Activated naive CD8-positive, alpha-beta T cell treated with anti-CD3 and anti-CD28 coated beads, Interleukin-2, amount 50 U/mL, for 24 hours (primary cell): ENCODE results near the gene MED9.

Experiments used
- ATAC-seq: fragments of 150-1000 bp; cut with Tn5 transposase; one replicate; pipeline ENCODE4 v1.10.0; 2021
- DNase-seq: peaks from one replicate; pipeline ENCODE4 v3.0.0; 2021
- H3K27ac Mint-ChIP-seq: one replicate; pipeline ENCODE4 v1.8.0; 2021; ENCODE audit warnings: mild to moderate bottlenecking, mixed read lengths
- H3K27me3 Mint-ChIP-seq: one replicate; pipeline ENCODE4 v1.8.0; 2021; ENCODE audit warnings: mixed read lengths
- H3K36me3 Mint-ChIP-seq: one replicate; pipeline ENCODE4 v1.8.0; 2021; ENCODE audit warnings: low read depth, mixed read lengths
- H3K4me1 Mint-ChIP-seq: one replicate; pipeline ENCODE4 v1.8.0; 2021; ENCODE audit warnings: mixed read lengths
- H3K4me3 Mint-ChIP-seq: one replicate; pipeline ENCODE4 v1.8.0; 2021; ENCODE audit warnings: mild to moderate bottlenecking, moderate library complexity, mixed read lengths
- H3K9me3 Mint-ChIP-seq: one replicate; pipeline ENCODE4 v1.8.0; 2021; ENCODE audit warnings: mixed read lengths

MED9 gene

DNA sequence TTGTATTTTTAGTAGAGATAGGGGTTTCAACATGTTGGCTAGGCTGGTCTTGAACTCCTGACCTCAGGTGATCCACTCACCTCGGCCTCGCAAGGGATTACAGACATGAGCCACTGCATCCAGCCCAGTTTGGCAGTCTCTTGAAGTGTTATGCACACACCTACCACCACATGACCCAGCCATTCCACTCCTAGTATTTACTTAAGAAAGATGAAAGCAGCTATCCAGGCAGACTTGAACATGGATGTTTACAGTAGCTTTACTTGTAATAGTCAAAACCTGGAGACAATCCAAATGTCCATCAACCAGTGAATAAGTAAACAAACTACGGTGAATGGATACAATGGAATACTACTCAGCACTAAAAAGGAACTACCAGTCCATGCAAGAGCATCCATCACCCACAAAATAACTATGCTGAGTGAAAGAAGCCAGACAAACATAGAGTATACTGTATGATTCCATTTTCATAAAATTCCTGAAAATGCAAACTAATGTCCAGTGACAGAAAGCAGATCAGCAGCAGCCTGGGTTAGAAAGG, 57.2 kb downstream of the MED9 start:
- DNase-seq (no peak), ATAC-seq (no peak)
- Mint-ChIP-seq H3K4me3 (no peak overlapping the region), H3K27me3 (no peaks in the 10 kb centered on the region), H3K9me3 (no peaks in the 10 kb centered on the region), H3K4me1 (no peaks in the 10 kb centered on the region), H3K27ac (no peak overlapping the region), H3K36me3 (no peaks in the 10 kb centered on the region)

DNA sequence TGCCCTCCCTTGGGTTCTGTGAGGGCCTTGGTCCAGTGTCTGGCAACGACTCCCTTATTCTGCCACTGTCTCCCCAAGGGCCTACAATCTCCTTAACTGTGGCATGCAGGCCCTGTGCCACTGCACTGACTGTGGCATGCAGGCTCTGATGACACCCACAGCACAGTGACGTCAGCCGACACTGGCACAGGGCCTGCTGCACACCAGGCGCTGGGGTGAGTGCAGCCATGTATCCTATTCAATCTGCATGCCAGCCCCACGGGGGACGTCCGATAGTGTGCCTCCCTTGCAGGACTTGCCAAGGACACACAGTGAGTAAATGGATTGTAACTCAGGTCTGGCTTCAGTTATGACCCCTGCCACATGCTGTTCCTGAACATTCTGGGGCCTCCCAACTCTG, 59.2 kb downstream of the MED9 start:
- Mint-ChIP-seq H3K4me1 (no peaks in the 10 kb centered on the region), H3K9me3 (no peaks in the 10 kb centered on the region), H3K36me3 (no peaks in the 10 kb centered on the region), H3K4me3 (no peak overlapping the region), H3K27ac (no peak overlapping the region), H3K27me3 (no peaks in the 10 kb centered on the region)
- ATAC-seq, result no peak
- DNase-seq, result no peak

DNA sequence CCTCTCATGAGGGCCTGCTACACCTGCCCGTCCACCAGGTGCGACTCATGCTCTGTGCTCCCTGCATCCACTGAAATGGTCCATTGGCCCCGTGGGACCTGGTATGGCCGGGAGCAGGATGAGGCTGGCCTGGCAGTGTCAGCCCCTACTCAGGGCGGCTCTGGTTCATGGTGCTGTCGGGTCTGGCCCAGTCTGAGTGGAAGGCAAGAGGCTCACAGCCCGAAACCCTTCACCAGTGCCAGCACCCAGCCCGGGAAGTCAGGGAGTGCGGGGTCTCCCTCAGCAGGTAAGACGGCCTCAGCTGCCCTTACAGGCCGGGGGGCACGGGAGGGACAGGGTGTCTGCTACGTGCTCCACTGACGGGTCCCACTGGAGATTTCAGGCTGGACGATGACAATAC, 59.9 kb downstream of the MED9 start:
- H3K27me3 Mint-ChIP-seq, result no peaks in the 10 kb centered on the region
- no peaks in the 10 kb centered on the region for H3K9me3 Mint-ChIP-seq
- H3K4me3 Mint-ChIP-seq, result no peak overlapping the region
- DNase-seq (no peak), ATAC-seq (no peak)
- H3K4me1 Mint-ChIP-seq, result no peaks in the 10 kb centered on the region
- H3K36me3 Mint-ChIP-seq, result no peaks in the 10 kb centered on the region
- no peak overlapping the region for H3K27ac Mint-ChIP-seq

DNA sequence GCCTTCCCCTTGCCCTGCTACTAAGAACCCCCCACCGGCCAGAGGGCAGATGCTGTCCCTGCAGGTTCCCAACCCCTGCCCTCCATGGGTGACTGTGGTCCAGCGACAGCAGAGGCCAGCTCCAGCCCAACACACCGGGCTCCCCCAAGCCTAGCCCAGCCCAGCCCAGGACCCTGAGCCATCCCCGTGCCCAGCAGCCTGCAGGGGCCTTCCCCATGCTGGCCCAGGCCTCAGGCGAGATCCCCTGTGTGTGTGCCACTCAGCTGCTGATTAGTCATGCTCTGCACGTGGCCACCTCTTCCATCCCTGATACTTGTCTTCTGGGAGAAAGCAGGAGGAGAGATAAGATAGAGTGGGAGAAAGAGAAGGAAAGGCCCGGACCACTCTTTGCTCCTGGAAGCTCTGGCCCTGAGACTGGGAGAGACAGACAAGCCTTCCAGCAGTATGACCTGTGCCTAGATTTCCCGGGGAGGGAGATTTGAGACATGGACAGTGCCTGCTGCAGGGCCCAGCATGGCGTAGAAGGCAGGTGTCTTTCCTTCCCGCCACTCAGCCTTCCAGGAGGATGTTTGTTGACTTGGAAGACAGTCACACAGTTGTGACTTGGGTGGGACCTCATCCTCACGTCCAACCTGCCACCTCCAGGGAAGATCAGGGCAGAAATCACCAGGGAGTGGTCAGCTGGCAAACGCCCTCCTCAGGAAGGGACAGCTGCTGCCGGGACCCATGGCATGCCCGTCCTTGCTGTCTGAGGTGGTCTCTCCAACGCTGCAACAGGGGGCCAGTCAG, 60.7 kb downstream of the MED9 start:
- no peak for ATAC-seq
- H3K9me3 Mint-ChIP-seq, result no peaks in the 10 kb centered on the region
- H3K36me3 Mint-ChIP-seq, result no peaks in the 10 kb centered on the region

DNA sequence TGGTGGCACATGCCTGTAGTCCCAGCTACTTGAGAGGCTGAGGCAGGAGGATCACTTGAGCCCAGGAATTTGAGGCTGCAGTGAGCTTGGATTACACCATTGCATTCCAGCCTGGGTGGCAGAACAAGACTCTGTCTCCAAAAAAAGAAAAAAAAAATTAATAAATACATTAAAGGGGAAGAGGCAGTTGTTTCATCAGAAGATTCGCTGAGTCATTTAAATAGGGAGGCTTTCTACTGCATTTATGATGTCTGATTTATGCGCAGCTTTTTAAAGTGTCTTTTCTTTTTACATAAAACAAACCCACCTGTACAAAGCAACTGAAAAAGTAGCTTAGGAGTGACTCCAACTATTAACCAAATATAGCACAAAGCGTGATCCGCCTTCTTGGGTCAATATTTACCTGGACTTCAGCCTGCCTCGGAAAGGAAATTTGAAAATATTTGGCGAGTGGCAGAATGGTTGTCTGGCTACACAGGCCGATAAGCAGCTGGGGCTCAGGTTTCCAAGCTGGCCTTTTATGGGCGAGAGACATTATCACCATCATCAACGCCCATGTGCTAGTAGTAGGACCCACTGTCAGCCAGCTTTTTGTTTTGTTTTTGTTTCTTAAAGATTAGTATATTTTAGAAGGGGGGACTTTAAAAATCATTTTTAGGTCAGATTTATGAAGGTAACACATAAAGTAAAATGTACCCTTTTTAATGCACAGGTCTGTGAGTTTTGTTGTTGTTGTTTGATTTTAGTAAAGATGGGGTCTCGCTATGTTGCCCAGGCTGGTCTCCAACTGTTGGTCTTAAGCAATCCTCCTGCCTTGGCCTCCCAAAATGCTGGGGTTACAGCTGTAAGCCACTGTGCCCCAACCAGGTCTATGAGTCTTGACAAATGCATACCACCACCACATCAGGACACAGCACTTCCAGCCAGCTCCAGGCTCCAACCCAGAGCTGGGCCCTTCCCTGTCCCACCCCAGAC, 61.9 kb downstream of the MED9 start:
- Mint-ChIP-seq H3K9me3 (no peaks in the 10 kb centered on the region), H3K4me1 (no peaks in the 10 kb centered on the region), H3K27me3 (no peaks in the 10 kb centered on the region), H3K27ac (no peak overlapping the region), H3K36me3 (no peaks in the 10 kb centered on the region), H3K4me3 (no peak overlapping the region)
- no peak for DNase-seq
- ATAC-seq, result no peak

More for the DNA sequence above, 60.7 kb downstream of the MED9 start:
- no peaks in the 10 kb centered on the region for H3K4me1 Mint-ChIP-seq
- no peak overlapping the region for H3K4me3 Mint-ChIP-seq
- no peaks in the 10 kb centered on the region for H3K27me3 Mint-ChIP-seq
- H3K27ac Mint-ChIP-seq, result no peak overlapping the region
- DNase-seq, result no peak

DNA sequence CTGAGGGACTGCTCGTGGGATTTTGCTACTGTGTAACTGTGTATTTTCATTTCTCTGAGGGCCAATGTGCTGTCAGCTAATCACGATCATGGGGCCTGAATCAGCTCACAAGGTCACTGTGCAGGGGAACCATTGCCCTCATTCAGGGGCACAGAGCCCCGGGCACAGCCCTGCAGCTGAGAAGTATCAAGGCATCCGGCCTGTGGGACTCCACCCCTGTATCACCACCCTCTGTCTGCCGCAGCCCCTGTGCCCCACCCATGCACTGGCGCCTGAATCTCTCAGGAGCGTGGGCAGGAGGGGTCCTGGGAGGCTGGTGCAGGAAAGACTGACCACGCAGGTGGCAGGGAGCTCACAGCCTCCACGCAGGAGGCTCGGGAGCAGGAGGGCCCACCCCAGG, 62.8 kb downstream of the MED9 start:
- no peak overlapping the region for H3K4me3 Mint-ChIP-seq
- H3K9me3 Mint-ChIP-seq, result no peaks in the 10 kb centered on the region
- H3K27ac Mint-ChIP-seq, result no peak overlapping the region
- H3K36me3 Mint-ChIP-seq, result no peaks in the 10 kb centered on the region
- H3K4me1 Mint-ChIP-seq, result no peaks in the 10 kb centered on the region
- ATAC-seq (no peak), DNase-seq (no peak)
- H3K27me3 Mint-ChIP-seq, result no peaks in the 10 kb centered on the region

DNA sequence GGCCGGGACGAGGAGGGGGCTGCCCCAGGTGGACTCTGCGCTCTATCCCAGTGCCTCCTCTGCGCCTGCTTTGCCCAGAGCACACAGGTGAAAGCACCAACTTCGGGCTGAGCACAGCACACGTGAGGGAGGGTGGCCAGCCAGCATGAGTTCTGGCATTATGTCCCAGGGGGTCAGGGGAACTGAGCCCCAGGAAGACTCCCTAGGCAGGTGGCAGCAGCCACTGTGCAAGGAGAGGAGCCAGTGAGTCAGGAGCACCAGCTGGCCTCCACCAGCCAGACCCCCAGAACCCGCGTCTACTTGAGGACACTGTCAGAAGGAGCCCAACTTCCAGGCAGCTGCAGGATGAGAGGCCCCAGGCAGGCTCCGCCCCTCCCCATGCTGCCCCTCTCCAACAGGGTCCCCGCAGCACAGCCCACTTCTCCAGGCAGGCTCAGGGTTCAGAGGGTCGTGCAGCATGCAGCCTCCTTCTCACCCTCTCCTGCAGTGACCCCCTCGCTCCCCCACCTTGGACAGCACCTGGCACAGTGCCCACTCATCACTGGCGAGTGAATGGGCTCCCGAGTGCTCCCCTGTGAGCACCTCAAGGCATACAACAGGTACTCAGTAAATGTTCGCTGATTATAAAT, 63.6 kb downstream of the MED9 start:
- DNase-seq (no peak), ATAC-seq (no peak)
- H3K9me3 Mint-ChIP-seq, result no peaks in the 10 kb centered on the region
- no peak overlapping the region for H3K27ac Mint-ChIP-seq
- H3K36me3 Mint-ChIP-seq, result no peaks in the 10 kb centered on the region
- H3K4me1 Mint-ChIP-seq, result no peaks in the 10 kb centered on the region
- no peaks in the 10 kb centered on the region for H3K27me3 Mint-ChIP-seq
- H3K4me3 Mint-ChIP-seq, result no peak overlapping the region

DNA sequence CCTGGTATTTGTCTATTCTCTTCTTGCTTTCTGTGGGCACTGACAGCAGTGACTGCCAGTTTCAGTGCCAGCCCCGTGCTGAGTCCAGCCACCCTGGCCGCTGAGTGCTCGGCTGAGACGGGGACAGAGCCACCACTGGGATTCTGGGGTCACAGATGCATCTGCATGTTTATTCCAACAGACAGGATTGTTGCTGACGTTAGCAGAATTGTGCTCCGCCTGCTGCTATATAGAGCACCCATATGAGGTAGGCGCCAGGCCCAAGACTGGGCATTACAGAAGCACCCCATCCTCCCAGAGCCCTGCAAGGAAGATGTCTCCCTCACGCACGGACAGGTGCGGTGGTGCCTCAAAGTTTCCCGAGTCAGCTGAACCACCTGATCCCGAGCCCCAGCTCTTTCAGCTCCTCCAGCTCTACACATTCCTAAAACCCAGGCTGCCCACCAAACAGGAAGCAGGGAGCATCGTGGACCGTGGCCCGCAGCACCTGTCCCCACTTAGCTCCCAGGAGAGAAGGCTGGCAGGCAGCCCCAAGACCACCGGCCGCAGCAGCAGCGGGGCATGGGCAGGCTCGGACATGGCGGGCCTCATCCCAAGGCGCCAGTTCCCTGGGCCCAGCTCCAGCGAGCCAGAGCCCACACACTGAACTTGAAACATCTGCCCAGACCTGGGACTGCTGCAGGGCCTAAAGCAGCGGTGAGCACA, 64.3 kb downstream of the MED9 start:
- ATAC-seq, result no peak
- H3K36me3 Mint-ChIP-seq, result no peaks in the 10 kb centered on the region
- H3K4me1 Mint-ChIP-seq, result no peaks in the 10 kb centered on the region
- H3K9me3 Mint-ChIP-seq, result no peaks in the 10 kb centered on the region
- H3K27ac Mint-ChIP-seq, result no peak overlapping the region
- DNase-seq, result no peak
- no peaks in the 10 kb centered on the region for H3K27me3 Mint-ChIP-seq
- no peak overlapping the region for H3K4me3 Mint-ChIP-seq

DNA sequence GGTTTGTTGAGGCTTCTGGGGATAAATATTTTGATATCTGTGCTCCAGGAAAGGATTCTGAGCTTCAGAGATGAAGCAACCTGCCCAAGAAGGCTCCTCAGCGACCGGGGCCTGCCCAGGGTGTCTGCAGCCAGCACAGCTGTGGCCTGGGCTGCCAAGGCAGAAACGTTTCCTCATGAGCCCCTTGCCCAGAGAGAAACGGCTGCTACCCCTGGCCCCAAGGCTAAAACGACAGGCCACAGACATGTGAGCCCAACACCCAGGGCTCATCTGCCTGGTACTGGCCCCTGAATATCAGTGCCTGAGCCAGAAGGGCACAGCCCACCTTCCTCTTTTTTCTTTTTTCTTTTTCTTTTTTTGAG, 64.8 kb downstream of the MED9 start:
- Mint-ChIP-seq H3K9me3 (no peaks in the 10 kb centered on the region), H3K4me1 (no peaks in the 10 kb centered on the region), H3K4me3 (no peak overlapping the region), H3K36me3 (no peaks in the 10 kb centered on the region), H3K27ac (no peak overlapping the region), H3K27me3 (no peaks in the 10 kb centered on the region)
- ATAC-seq (no peak), DNase-seq (no peak)
